PFSK-1 (cell line): ENCODE data around the gene ZFPM1.

Source experiments
- FOXP2 ChIP-seq: optimal IDR thresholded peaks from 2 replicates; pipeline ENCODE3; 2011; ENCODE audit warnings: borderline replicate concordance, control low read depth, inconsistent platforms; ENCODE audit not compliant: insufficient read depth; ENCODE audit errors: extremely low read length, extremely low read depth
- POLR2AphosphoS5 ChIP-seq: IDR thresholded peaks from 2 replicates; pipeline ENCODE4 v1.6.1; 2012; ENCODE audit warnings: low read depth, mild to moderate bottlenecking, control low read depth, low read length, moderate library complexity
- SIN3A ChIP-seq: IDR thresholded peaks from 2 replicates; pipeline ENCODE4 v1.6.1; 2012; ENCODE audit warnings: mild to moderate bottlenecking, low read length, moderate library complexity, borderline replicate concordance; ENCODE audit not compliant: insufficient read depth
- TAF1 ChIP-seq: IDR thresholded peaks from 2 replicates; pipeline ENCODE4 v1.6.1; 2012; ENCODE audit warnings: low read length, control low read depth, borderline replicate concordance; ENCODE audit not compliant: insufficient read depth
- TF ChIP-seq, protein P1 (sequence below), 2 experiments: IDR thresholded peaks; 2 replicates each; pipeline versions ENCODE4 v1.6.1 to v1.8.0; 2011 to 2012; ENCODE audit warnings: low read depth in 2 of 2, low read length in 2 of 2, control low read depth in 1 of 2, inconsistent platforms in 1 of 2, mild to moderate bottlenecking in 1 of 2, moderate library complexity in 1 of 2; ENCODE audit not compliant: insufficient read depth in 1 of 2

- TF ChIP-seq, protein P1, sequence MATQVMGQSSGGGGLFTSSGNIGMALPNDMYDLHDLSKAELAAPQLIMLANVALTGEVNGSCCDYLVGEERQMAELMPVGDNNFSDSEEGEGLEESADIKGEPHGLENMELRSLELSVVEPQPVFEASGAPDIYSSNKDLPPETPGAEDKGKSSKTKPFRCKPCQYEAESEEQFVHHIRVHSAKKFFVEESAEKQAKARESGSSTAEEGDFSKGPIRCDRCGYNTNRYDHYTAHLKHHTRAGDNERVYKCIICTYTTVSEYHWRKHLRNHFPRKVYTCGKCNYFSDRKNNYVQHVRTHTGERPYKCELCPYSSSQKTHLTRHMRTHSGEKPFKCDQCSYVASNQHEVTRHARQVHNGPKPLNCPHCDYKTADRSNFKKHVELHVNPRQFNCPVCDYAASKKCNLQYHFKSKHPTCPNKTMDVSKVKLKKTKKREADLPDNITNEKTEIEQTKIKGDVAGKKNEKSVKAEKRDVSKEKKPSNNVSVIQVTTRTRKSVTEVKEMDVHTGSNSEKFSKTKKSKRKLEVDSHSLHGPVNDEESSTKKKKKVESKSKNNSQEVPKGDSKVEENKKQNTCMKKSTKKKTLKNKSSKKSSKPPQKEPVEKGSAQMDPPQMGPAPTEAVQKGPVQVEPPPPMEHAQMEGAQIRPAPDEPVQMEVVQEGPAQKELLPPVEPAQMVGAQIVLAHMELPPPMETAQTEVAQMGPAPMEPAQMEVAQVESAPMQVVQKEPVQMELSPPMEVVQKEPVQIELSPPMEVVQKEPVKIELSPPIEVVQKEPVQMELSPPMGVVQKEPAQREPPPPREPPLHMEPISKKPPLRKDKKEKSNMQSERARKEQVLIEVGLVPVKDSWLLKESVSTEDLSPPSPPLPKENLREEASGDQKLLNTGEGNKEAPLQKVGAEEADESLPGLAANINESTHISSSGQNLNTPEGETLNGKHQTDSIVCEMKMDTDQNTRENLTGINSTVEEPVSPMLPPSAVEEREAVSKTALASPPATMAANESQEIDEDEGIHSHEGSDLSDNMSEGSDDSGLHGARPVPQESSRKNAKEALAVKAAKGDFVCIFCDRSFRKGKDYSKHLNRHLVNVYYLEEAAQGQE (IDR thresholded peaks at IDR 0.05; ENCODE audit: insufficient read depth in 1 of 2, low read depth in 2 of 2, low read length in 2 of 2), result no peak
- TF ChIP-seq POLR2AphosphoS5, result no peak
- no peak for TF ChIP-seq TAF1
- TF ChIP-seq SIN3A, result no peak
- no peak for TF ChIP-seq FOXP2
Measured at GRCh38 chr16:88584676-88585075, 131.6 kb downstream of the ZFPM1 start.
